OCI-LY3 (cell line): ENCODE measurements around the gene ACY1.

Source experiments
- CTCF ChIP-seq: fragments of 200-600, 300-600 bp; sonication (generic); IDR thresholded peaks from 2 replicates; pipeline ENCODE4 v1.5.1; 2014; ENCODE audit warnings: antibody characterized with exemption, low read length, low read depth
- EZH2phosphoT487 ChIP-seq: fragments of 200-600 bp; shearing (Covaris generic); IDR thresholded peaks from 2 replicates; pipeline ENCODE4 v1.6.1; 2018; ENCODE audit warnings: antibody characterized with exemption, mixed run types, low read depth

DNA sequence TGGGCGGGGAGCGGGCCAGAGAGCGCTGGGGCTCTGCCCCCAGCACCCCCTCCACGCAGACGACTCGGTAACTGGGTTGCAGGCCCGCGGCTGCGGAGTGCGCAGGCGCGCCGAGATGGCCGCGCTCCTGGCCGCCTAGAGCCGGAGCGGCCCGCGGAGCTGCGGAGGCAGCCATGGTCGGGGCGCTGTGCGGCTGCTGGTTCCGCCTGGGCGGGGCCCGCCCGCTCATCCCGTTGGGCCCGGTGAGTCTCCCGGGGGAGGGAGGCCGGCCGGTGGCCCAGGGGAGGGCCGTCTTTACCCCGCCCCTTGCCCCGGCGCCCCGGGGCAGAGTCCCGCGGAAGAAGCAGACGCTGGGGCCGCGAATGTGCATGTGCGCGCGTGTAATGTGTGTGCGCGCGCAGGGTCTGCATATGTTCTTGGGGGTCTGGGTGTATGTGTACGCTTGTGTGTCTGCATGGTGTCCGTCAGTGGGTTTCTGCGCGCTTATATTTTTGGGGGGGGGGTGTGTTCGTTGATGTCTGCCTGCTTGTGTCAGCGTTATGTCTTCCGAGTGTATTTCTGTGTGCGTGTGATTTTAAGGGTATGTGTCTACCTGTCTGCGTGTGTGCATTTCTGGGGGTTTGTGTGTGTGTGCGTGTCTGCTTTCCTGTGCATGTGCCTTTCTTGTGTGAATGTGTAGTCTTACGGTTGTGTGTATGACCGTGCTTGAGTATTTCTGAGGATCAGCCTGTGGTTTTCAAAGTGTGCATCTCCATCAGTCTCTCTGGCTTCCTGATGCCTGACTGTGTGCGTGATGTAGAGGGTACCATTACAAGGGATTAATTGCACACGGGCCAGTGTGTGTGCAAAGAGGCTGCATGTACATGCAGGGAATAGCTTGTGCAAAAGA lies 8.1 kb upstream of the ACY1 start, which contains the start of gene ABHD14A:
- TF ChIP-seq EZH2phosphoT487, result no peak
- TF ChIP-seq CTCF, result no peak
